Neuron (in vitro differentiated cells): ENCODE data around the gene GPR107.

Experiments used
- H2AFZ ChIP-seq: one replicate; pipeline ENCODE4 v1.6.1; 2013; ENCODE audit warnings: low read depth, mild to moderate bottlenecking, inconsistent platforms, low read length, moderate library complexity
- H3K27me3 ChIP-seq: one replicate; pipeline ENCODE4 v1.6.1; 2013; ENCODE audit warnings: low read length; ENCODE audit not compliant: insufficient read depth
- H3K36me3 ChIP-seq: one replicate; pipeline ENCODE4 v1.6.1; 2013; ENCODE audit warnings: low read length; ENCODE audit not compliant: insufficient read depth
- H3K4me1 ChIP-seq: one replicate; pipeline ENCODE4 v1.6.1; 2013; ENCODE audit warnings: low read length; ENCODE audit not compliant: insufficient read depth
- H3K4me3 ChIP-seq: 2 replicates; pipeline ENCODE4 v1.5.1; 2013; ENCODE audit warnings: mild to moderate bottlenecking, low read length, moderate library complexity
- H3K9me3 ChIP-seq: one replicate; pipeline ENCODE4 v1.6.1; 2013; ENCODE audit warnings: low read length

The GPR107 gene

GRCh38 chr9:130176760-130177159, 123.1 kb downstream of the GPR107 start:
- H3K9me3 ChIP-seq, result no peaks in the 10 kb centered on the region
- no peaks in the 10 kb centered on the region for H3K27me3 ChIP-seq
- no peaks in the 10 kb centered on the region for H3K36me3 ChIP-seq
- no peak overlapping the region for H2AFZ ChIP-seq
- H3K4me3 ChIP-seq, result no peak overlapping the region
- H3K4me1 ChIP-seq, result peaks cover 12% of the 10 kb centered on the region

- no peak overlapping the region for H3K4me3 ChIP-seq
- peaks cover 15% of the 10 kb centered on the region for H3K4me1 ChIP-seq
- H3K27me3 ChIP-seq, result no peaks in the 10 kb centered on the region
- H3K36me3 ChIP-seq, result no peaks in the 10 kb centered on the region
- H3K9me3 ChIP-seq, result no peaks in the 10 kb centered on the region
- no peak overlapping the region for H2AFZ ChIP-seq
Observed at GRCh38 chr9:130177898-130178805, 124.4 kb downstream of the GPR107 start.

- Histone ChIP-seq H3K4me3 (no peak overlapping the region), H3K27me3 (no peaks in the 10 kb centered on the region), H3K36me3 (no peaks in the 10 kb centered on the region), H2AFZ (no peak overlapping the region), H3K9me3 (no peaks in the 10 kb centered on the region), H3K4me1 (peaks cover 12% of the 10 kb centered on the region)
Observed at GRCh38 chr9:130179331-130179907, 125.7 kb downstream of the GPR107 start.

- Histone ChIP-seq H3K9me3 (no peaks in the 10 kb centered on the region), H3K4me3 (no peak overlapping the region), H3K36me3 (no peaks in the 10 kb centered on the region), H3K4me1 (peaks cover 19% of the 10 kb centered on the region), H3K27me3 (no peaks in the 10 kb centered on the region), H2AFZ (no peak overlapping the region)
Observed at GRCh38 chr9:130180516-130180915, 126.8 kb downstream of the GPR107 start.

- Histone ChIP-seq H3K27me3 (no peaks in the 10 kb centered on the region), H2AFZ (no peak overlapping the region), H3K4me1 (peaks cover 32% of the 10 kb centered on the region), H3K4me3 (no peak overlapping the region), H3K9me3 (no peaks in the 10 kb centered on the region), H3K36me3 (no peaks in the 10 kb centered on the region)
Observed at GRCh38 chr9:130181678-130182380, 128.1 kb downstream of the GPR107 start.

GRCh38 chr9:130182381-130182909, 128.7 kb downstream of the GPR107 start:
- Histone ChIP-seq H3K4me3 (no peak overlapping the region), H3K9me3 (no peaks in the 10 kb centered on the region), H3K4me1 (peaks cover 38% of the 10 kb centered on the region), H2AFZ (no peak overlapping the region), H3K27me3 (no peaks in the 10 kb centered on the region), H3K36me3 (no peaks in the 10 kb centered on the region)

- no peak overlapping the region for H3K4me3 ChIP-seq
- H3K4me1 ChIP-seq, result peaks cover 45% of the 10 kb centered on the region
- H2AFZ ChIP-seq, result no peak overlapping the region
- no peaks in the 10 kb centered on the region for H3K9me3 ChIP-seq
- no peaks in the 10 kb centered on the region for H3K36me3 ChIP-seq
- H3K27me3 ChIP-seq, result no peaks in the 10 kb centered on the region
Observed at GRCh38 chr9:130183133-130183762, 129.5 kb downstream of the GPR107 start.

GRCh38 chr9:130185017-130185416, 131.3 kb downstream of the GPR107 start:
- H3K4me1 ChIP-seq, result peaks cover 45% of the 10 kb centered on the region
- no peaks in the 10 kb centered on the region for H3K9me3 ChIP-seq
- no peaks in the 10 kb centered on the region for H3K36me3 ChIP-seq
- peak overlapping the region; percentile 31 for H3K4me3 ChIP-seq
- H2AFZ ChIP-seq, result no peak overlapping the region
- no peaks in the 10 kb centered on the region for H3K27me3 ChIP-seq

- no peaks in the 10 kb centered on the region for H3K27me3 ChIP-seq
- H3K36me3 ChIP-seq, result no peaks in the 10 kb centered on the region
- H3K4me1 ChIP-seq, result peaks cover 45% of the 10 kb centered on the region
- H3K4me3 ChIP-seq, result peak overlapping the region; percentile 31
- H3K9me3 ChIP-seq, result no peaks in the 10 kb centered on the region
- no peak overlapping the region for H2AFZ ChIP-seq
Observed at GRCh38 chr9:130185490-130186031, 131.9 kb downstream of the GPR107 start.

- no peaks in the 10 kb centered on the region for H3K9me3 ChIP-seq
- no peaks in the 10 kb centered on the region for H3K27me3 ChIP-seq
- peaks cover 45% of the 10 kb centered on the region for H3K4me1 ChIP-seq
- no peak overlapping the region for H2AFZ ChIP-seq
- peak overlapping the region; percentile 31 for H3K4me3 ChIP-seq
- H3K36me3 ChIP-seq, result no peaks in the 10 kb centered on the region
Observed at GRCh38 chr9:130186051-130186450, 132.3 kb downstream of the GPR107 start.

- Histone ChIP-seq H3K4me3 (no peak overlapping the region), H3K36me3 (no peaks in the 10 kb centered on the region), H3K27me3 (no peaks in the 10 kb centered on the region), H2AFZ (no peak overlapping the region), H3K4me1 (peaks cover 47% of the 10 kb centered on the region), H3K9me3 (no peaks in the 10 kb centered on the region)
Observed at GRCh38 chr9:130186839-130187522, 133.3 kb downstream of the GPR107 start.

- Histone ChIP-seq H3K4me3 (no peak overlapping the region), H3K9me3 (no peaks in the 10 kb centered on the region), H2AFZ (no peak overlapping the region), H3K4me1 (peaks cover 51% of the 10 kb centered on the region), H3K36me3 (no peaks in the 10 kb centered on the region), H3K27me3 (no peaks in the 10 kb centered on the region)
Observed at GRCh38 chr9:130187523-130187846, 133.8 kb downstream of the GPR107 start.
